HG03045 (cell line): ENCODE measurements around the gene PATJ.
"Not testable (repeated sequence)": the region's sequence is repeated elsewhere in the genome, so short reads cannot be mapped to it uniquely, and the experiment has no call there.

Experiments used
- ATAC-seq: cut with Tn5 transposase; IDR thresholded peaks from one replicate; pipeline ENCODE4 v1.9.1; 2021; ENCODE audit warnings: mild to moderate bottlenecking, moderate library complexity; ENCODE audit not compliant: unreplicated experiment

PATJ gene

GRCh38 chr1:61743716-61744580, 1.7 kb downstream of the PATJ start:
- ATAC-seq: no peak

- no peak for ATAC-seq
Measured at GRCh38 chr1:61746813-61747212, 4.5 kb downstream of the PATJ start.

- no peak for ATAC-seq
Measured at GRCh38 chr1:61748566-61748965, 6.3 kb downstream of the PATJ start.

DNA sequence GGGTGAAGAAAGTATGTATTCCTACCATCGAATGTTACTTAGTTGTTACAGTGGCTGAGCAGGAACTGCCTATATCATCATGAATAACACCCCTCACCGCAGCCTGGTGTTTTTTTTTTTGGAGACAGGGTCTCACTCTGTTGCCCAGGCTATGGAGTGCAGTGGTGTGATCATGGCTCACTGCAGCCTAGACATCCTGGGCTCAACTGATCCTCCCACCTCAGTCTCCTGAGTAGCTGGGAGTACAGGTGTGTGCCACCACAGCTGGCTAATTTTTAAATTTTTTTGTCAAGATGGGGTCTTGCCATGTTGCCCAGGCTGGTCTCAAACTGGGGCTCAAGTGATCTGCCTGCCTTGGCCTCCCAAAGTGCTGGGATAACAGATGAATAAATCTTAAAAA, 7.3 kb downstream of the PATJ start:
- ATAC-seq: no peak

DNA sequence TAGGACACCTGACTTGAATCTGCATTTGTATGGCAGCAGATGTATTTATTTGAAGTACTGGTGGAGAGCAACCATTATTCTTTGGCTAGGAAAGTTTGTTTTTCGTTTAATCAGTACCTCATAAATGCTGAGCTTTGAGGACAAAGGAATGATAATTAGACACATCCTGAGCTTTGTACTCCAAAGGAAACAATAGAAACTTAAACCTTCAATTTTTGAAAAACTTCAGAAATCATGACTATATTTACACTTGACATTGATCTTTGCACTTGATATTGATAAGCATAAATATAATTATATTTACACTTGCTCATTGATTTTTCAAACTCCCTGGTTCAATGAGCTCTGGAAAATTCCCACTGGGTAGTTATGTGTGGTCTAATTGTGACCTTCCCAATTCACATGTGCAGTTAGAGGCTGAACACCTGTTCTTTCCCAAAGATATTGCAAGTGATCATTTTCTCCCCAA, 10.7 kb downstream of the PATJ start:
- no peak for ATAC-seq

DNA sequence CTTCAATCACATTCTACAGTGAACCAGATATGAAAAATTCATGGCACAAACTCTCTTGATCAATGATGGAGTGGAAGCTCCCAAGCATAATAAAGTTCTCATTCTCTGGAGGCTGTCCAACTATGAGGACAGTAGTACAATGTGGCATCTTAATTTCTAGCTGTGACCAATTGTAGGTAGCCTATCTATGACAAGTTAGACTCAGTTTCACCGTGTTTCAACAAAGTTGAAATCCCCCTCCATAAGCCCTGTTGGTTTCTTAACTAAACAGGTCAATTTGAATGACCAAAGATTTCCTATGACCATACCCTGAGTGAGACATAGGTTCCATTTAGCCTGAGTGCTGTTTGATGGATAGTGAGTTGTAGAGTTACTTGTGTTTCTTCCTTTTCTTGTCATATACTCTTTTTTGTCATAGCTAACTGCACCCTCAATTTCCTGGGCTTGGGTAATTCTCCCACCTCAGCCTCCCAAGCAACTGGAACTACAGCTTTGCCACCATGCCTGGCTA, 11.8 kb downstream of the PATJ start:
- no peak for ATAC-seq

- no peak for ATAC-seq
Measured at GRCh38 chr1:61754545-61754944, 12.3 kb downstream of the PATJ start.

DNA sequence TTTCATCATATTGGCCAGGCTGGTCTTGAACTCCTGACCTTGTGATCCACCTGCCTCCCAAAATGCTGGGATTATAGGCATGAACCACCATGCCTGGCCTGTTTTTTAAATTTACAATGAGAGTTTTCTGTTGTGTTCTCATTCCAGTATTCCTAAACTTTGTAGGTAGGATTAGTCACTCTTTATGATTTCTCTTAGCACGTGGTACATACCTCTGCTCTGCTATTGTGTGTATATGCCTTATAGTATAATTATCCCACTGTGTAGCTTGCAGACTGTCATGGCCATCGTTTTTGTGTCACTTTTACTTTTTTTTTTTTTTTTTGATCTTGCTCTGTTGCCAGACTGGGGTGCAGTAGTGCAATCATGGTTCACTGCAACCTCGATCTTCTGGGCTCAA, 14.5 kb downstream of the PATJ start:
- ATAC-seq: no peak

DNA sequence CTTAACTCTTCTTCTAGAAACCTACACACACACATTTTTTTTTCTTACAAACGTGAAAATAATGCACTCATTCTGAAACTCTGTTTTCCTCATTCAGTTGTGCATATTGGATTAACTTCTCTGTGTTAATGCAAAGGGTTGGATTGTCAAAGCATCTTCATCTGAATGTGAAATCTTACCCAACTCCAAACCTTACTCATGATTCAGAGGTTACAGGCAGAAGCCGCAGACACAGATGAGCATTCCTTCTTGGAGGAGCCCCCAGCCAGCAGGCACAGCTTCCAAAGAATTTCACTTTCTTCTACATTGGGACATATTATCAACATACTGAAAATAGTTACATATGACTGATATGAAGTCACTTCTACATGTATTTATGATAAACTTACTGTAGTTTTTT, 15.7 kb downstream of the PATJ start:
- no peak for ATAC-seq

DNA sequence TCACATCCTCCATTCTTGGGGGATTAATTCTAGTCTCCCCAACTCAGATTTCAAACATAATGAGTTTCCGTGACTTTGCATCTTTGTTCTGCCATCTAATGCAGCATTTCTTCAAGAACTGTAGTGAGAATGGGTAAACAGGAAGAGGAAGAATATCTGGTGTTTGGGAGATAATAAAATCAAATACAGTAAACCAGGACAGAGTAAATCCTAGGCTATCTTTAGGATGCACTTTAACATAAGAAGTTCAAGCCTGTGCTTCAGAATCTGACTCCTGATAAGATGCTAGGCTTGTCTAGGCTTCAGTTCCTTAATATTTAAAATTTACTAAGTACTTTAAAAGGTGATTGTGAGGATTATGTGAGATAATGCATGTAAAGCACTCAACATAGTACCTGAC, 27.9 kb downstream of the PATJ start:
- ATAC-seq: no peak

DNA sequence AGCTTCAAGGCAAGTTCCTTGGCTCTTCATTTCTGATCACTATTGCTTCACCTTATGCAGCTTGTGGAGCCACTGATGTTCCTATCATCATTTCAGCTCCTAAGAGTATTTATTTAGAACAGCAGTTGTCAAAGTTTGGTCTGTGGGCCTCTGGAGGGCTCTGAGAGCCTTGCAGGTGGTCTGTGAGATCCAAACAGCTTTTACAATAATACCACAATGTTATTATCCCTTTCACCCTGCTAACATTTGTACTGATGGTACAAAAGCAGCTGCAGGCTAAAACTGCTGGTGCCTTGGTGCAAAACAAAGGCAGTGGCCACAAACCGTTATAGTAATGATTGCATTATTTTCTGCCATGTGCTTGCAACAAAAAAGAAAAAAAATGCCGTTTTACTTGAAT, 33.8 kb downstream of the PATJ start:
- ATAC-seq: no peak

DNA sequence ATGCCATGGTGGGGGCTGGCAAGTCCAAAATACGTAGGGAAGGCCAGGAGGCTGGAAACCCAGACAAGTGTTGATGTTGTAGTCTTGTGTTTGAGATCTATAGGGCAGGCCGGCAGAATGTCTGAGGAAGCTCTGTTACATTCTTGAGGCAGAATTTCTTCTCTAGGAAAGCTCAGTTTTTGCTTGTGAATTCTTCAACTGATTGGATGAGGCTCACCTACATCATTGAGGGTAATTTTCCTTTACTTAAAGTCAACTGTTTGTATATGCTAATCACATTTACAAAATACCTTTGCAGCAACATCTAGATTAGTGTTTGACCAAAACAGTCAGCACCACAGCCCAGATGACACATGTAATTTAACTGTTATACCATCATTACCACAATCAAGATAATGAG, 37.0 kb downstream of the PATJ start:
- ATAC-seq: no peak

DNA sequence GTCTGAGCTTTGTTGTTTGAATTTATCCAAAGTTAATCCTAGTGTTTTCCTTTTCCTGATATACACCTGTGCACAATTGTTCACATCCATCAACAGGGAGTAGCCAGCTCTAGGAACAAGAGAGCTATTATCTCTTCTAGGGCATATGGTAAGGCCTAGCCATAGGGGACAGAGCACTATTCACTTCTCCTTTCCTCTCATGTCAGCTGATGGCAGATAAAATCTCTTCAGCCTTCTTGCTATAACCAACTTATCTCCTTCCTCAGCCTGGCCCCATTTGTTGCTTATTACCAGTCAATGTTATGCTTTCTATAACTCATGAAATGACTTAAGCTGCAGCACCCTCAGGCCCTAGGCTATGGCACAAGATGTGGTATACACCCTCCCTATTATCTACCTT, 38.9 kb downstream of the PATJ start:
- no peak for ATAC-seq

- no peak for ATAC-seq
Measured at GRCh38 chr1:61782771-61783170, 40.5 kb downstream of the PATJ start.

- ATAC-seq: no peak
Measured at GRCh38 chr1:61784726-61785125, 42.4 kb downstream of the PATJ start.

DNA sequence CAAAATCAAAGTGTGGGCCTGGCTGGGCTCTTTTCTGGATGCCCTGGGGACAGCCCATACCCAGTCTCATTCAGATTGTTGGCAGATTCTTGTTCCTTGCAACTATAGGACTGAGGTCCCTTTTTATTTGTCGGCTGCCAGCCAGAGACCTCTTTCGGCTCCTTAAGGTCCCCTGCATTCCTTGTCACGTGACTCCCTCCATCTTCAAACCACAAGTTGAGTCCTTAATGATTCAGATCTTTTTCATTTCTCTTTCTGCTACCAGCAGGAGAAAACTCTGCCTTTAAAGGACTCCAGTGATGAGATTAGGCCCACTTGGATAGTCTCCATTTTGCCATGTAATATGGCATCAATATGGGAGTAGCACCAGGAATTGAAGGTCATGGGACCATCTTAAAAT, 48.6 kb downstream of the PATJ start:
- ATAC-seq: no peak

DNA sequence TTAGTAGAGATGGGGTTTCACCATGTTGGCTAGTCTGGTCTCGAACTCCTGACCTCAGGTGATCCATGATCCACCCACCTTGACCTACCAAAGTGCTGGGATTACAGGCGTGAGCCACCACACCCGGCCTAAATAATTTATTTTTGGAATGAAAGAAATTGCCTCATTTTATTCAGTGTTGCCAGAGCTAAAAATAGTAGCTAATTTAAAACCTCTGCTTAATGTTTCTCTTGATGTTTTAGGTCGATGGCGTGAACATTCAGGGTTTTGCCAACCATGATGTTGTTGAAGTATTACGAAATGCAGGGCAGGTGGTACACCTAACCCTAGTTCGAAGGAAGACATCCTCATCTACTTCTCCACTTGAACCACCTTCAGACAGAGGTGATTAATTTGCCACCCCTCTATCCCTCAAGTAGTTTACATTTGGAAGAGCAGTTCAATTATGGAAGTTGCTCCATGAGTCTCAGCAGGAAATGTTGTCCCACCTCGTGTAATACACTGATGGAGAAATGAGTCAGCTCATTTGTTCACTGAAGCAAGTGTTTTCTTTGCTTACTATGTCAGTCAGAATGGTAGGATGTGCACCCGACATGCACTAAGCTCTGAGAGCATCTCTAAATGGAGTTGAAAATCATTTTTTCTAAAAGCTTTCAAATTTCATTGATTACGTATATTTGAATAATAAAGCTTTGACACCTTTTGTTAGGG, 54.9 kb downstream of the PATJ start:
- no peak for ATAC-seq

DNA sequence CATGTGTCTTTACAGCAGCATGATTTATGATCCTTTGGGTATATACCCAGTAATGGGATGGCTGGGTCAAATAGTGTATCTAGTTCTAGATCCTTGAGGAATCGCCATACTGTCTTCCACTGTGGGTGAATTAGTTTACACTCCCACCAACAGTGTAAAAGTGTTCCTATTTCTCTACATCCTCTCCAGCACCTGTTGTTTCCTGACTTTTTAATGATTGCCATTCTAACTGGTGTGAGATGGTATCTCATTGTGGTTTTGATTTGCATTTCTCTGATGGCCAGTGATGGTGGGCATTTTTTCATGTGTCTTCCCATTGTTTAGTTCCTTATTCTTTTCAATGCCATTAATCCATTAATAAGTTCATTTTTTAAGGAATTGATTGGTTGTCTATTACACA, 58.8 kb downstream of the PATJ start:
- not testable (repeated sequence) for ATAC-seq

GRCh38 chr1:61807606-61808140, 65.4 kb downstream of the PATJ start:
- no peak for ATAC-seq

- no peak for ATAC-seq
Measured at GRCh38 chr1:61808321-61808720, 66.0 kb downstream of the PATJ start.

GRCh38 chr1:61808968-61809367, 66.7 kb downstream of the PATJ start:
- no peak for ATAC-seq

DNA sequence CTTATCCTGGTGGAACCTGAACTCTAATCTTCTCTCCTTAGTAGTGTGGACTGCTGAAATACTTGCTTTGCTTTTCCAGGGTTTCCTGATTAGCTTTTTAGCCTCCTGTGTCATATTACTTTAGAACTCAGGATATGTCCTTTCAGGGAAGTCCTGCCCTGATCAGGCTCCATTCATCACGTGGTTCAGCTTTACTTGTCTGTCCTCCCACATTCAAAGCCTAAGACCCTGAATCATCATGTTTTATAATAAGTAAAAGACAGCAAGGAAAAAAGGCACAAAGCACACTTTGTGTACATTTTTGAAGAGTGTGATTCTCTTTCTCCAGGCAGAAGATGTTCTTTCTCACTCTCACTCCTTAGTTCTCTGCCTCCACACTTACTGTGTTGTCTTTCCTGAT, 70.6 kb downstream of the PATJ start:
- no peak for ATAC-seq
